NK-92 treated with Interleukin-12 subunit alpha and Interleukin-12 subunit beta, amount 100 ng/mL, for 24 hours (cell line): ENCODE results near the gene GNG8.

Experiments
- DNase-seq: peaks from one replicate; lab custom pipeline; 2025; lab: John Stamatoyannopoulos, UW

The GNG8 gene

DNA sequence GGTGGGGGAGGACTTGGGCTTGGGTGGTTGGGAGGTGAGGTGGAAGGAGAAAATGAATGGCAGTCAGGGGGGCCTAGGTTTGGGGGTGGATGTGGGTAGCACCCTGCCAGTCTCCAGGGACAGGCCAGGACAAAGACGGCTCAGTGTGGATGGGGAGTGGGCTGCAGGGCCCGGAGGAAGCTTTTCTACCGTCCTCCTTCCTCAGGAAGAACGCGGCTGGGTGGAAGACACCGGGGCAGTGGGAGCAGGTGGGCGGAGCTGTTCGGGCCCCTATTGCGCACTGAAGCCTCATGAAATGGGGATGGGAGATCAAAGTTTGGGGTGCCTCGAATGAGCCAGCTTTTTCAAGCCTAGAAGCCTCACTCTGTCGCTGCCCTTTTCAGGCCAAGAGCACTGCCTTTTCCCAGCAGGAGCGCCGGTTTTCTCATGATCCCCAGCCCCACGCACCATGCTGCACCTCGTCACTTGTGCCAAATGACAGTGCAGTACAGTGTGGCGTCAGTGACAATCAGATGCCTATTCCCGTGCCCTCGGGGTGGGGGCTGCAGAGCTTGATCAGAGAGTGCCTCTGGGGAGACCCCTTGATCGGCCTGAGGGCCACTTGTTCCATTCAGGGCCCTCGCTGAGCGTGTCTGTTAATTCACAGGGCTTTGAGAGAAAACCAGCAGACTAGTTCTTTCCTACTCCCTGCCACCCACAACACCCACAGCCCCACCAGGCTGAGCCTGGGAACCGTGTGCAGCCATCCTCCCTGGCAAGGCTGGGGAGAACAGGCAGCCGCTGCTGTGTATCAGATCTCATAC lies 33.4 kb downstream of the GNG8 start:
- DNase-seq: no peak

DNA sequence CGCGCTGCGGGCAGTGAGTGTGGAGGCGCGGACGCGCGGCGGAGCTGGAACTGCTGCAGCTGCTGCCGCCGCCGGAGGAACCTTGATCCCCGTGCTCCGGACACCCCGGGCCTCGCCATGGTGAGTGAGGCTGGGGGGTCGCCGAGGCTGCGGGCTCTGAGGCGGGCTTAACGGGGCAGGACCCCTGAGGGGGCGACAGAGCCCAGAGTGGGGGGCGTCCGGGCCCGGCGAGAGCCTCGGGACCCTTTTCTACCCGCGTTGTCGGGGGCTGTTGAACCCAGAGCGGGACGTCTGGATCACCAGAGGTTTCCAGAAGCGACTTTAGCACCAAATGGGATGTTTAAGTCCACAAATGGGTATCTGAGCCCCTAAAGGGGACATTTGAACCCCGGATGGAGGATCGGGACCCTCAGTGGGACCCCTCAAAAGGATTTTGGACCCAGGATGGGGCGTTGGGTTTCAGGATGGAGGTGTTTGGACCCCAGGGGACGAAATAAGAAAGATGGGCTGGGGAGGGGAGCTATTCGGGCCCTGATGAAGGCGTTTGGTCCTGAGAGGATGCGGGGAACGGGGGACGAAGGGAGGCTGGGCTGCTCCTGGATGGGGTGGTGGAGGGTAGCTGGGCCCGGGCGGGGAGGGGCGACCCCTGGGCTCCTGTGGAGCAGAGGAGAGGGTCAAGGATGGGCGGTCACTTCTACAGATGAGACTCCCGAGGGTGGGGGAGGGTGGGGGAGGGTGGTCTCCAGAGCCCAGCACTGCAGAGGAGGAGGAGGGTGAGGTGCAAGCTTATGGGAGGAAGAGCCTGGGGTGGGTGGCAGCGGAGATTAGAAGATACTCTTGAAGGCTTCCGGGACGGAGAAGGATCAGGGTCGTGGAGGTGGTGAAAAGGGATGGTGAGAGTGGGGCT lies 34.4 kb downstream of the GNG8 start, which contains the start of gene CALM3:
TSS of gene CALM3 (plus strand) at position 13 of the 907 bp plus-strand sequence. CDS start at position 118, 105 bp downstream.
- no peak for DNase-seq

DNA sequence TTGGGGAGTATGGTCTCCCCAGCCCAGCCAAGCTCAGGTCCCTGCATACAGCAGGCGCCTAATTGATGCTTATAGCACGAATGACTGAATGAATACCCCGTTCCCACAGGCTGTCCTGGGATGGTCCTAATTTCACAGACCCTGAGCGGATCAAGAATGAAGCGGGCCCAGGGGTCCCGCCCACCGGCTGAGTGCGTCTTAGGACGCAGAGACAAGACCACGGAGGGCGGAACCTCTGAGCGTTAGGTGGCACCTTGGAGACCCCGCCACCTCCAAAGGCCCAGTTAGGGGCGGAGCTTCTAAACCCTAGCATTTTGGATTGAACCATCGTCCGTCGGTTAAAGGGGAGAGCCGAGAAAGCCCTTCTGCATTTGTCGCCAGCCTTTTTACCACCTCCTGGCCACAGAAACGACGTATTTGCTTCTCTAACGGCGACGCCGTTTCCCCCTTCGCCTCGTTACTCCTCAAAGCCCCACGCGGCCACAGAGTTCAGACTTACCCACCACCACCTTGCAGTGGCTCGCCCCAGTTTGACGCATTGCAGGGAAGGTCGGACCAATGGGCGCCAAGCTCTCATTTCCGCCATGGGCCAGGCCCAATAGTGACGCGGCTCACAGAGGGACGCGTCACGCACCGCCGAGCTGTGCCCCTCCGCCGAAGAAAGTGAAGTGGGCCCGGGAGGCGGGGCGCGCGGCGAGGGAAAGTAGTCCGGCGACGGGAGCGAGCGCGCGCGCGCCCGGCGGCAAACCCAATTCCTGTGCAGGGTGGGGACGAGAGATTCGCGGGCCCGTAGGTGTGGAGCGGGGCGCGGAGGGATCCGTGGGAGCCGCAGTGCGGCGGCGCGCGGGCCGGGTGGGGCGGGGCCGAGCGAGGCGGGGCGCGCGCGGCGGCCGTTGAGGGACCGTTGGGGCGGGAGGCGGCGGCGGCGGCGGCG lies 35.4 kb downstream of the GNG8 start:
- DNase-seq: peak; percentile 92

DNA sequence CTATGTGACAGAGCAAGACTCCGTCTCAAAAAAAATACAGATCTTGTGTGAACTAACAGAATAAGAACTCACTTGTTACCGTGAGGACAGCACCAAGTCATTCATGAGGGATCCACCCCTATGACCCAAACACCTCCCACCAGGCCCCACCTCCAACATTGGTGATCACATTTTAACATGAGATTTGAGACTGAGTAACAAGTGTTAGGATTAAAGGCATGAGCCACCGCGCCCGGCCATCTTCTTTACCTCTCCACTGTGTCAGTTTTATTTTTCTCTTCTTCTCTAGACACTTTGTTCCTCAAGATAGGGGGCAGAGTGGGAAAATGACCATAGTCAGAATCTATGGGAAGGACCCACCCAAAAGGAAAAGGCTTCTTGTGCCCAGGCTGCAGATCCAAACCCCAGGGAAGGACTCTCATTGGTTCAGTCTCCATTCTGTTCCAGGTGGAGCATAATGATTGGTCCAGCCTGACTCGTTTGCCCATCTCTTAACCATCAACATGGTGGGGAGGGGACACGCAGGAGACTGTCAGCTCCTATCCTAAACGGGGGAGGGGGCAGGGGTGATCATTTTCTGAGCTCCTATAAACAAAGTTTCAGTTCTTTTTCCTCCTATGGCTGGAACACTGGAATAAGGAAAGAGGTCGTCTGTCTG lies 36.2 kb downstream of the GNG8 start:
- DNase-seq: no peak

DNA sequence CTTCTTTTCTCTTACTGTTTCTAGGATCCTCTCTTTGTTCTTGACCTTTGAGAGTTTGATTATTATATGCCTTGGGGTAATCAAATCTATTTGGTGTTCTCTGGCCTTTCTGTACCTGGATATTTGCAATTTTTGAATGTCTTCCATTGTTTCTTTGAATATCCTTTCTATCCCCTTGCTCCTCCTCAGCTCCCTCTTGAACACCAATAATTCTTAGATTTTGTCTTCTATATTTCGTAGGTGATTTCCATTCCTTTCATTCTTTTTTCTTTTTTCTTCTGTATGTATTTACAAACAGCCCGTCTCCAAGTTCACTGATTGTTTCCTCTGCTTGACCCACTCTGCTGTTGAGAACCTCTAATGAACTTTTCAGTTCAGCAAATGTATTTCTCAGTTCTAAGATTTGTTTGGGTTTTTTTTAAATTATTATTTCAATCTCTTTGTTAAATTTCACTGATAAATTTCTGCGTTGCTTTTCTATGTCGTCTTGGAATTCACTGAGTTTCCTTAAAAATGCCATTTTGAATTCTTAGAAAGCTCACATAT lies 37.6 kb downstream of the GNG8 start:
- no peak for DNase-seq

DNA sequence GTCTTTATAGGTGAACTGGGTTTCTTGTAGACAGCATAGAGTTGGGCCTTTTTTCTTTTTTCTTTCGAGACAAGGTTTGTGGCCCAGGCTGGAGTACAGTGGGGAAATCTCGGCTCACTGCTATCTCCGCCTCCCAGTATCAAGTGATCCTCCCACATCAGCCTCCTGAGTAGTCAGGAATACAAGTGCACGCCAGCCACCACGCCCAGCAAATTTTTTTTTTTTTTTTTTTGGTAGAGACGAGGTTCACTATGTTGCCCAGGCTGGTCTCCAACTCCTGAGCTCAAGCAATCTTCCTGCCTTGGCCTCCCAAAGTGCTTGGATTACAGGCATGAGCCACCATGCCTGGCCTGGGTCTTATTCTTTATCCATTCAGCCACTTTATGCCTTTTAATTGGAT lies 40.0 kb downstream of the GNG8 start:
- no peak for DNase-seq

DNA sequence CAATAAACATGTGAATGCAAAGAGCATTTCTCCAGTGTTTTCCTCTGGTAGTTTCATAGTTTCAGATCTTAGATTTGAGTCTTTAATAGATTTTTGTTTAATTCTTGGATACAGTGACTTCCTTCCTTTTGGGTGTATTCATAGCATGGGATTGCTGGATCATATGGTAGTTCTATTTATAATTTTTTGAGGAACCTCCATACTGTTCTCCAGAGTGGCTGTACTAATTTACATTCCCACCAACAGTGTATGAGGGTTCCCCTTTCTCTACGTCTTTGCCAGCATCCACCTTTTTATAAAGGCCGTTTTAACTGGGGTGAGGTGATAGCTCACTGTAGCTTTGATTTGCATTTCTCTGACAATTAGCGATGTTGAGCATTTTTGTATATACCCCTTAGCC lies 44.1 kb downstream of the GNG8 start:
- DNase-seq: no peak

DNA sequence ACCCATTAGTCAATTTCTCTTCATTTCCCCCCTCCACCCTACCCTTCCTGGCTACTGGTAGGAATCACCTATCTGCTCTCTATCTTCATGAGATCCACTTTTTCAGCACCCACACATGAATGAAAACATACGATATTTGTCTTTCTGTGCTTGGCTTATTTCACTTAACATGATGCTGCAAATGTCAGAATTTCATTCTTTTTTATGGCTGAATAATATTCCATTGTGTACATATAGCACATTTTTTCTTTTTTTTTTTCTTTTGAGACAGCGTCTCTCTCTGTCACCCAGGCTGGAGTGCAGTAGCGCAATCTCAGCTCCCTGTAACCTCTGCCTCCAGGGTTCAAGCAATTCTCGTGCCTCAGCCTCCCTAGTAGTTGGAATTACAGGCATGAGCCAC lies 44.7 kb downstream of the GNG8 start:
- no peak for DNase-seq

DNA sequence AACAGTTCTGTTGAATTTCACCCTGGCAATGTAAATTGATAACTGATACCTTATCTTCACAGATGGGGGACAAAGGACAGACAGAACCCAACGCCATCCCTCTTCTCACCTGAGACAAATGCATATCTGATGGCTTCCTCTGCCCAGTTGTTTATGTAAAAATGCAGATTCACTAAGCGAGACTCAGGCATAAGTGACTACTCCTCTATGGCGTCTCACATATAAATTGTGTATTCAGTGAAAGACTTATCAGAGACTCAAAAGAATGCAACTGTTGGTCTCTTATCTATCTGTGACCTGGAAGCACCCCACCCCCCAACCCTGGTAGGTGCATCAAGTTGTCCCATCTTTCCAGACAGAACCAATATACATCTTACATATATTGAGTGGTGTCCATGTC lies 48.1 kb downstream of the GNG8 start:
- DNase-seq: no peak

DNA sequence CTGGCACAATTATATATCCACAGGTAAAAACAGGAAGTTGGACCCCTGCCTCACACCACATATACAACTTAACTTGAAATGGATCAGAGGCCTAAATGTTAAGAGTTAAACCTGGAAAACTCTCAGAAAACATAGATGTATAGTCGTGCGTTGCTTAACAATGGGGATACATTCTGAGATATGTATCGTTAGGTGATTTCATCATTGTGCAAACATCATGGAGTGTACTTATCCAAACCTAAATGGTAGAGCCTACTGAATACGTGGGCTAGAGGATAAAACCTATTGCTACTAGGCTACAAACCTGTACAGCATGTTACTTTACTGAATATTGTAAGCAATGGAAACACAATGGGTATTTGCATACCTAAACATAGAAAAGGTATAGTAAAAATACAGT lies 49.7 kb downstream of the GNG8 start:
- DNase-seq: no peak

DNA sequence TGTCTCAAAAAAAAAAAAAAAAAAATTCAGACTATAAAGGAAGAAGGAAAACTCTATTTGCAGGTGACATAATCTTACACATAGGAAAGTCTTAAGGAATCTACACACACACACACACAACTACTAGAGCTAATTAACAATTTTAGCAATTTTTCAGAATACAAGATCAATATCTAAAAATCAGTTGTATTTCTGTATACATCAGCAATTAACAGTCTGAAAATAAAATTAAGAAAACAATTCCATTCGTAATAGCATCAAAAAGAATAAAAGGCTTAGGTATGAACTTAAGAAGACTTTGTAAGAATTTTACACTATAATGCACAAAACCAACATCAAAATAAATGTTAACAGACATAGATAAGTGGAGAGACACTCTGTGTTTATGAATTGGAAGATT lies 50.5 kb downstream of the GNG8 start:
- no peak for DNase-seq
